Left lung (tissue), 10 donors: ENCODE measurements around the gene GPR176. TPM values are rescaled to one million over a fixed set of nuclear protein-coding genes. Genes with fewer than 3 reads are reported as not detected.

ENCODE experiments used
- ATAC-seq: fragments of 200-7000 bp; cut with Tn5 transposase; one replicate; pipeline ENCODE4 v1.9.1; 2020; ENCODE audit warnings: moderate library complexity
- DNase-seq, 4 donors: peaks; one replicate each; pipeline ENCODE4 v3.0.0-alpha.2; 2013 to 2020
- H3K27ac ChIP-seq, 2 donors: fragments of 200-600 bp; sonication (generic) in 1 of 2; one replicate each; pipeline versions ENCODE4 v1.5.0 to v1.8.0; 2020 to 2021
- H3K27me3 ChIP-seq, 2 donors: fragments of 200-600 bp; sonication (generic) in 1 of 2; one replicate each; pipeline versions ENCODE4 v1.5.0 to v1.8.0; 2020 to 2021
- H3K36me3 ChIP-seq, 2 donors: fragments of 200-600 bp; sonication (generic) in 1 of 2; one replicate each; pipeline versions ENCODE4 v1.5.0 to v1.8.0; 2020 to 2021
- H3K4me1 ChIP-seq, 2 donors: fragments of 200-600 bp; one replicate each; pipeline ENCODE4 v1.8.0; 2021
- H3K4me3 ChIP-seq, 2 donors: fragments of 200-600 bp; sonication (generic) in 1 of 2; one replicate each; pipeline versions ENCODE4 v1.5.0 to v1.8.0; 2020 to 2021; ENCODE audit warnings: mild to moderate bottlenecking in 1 of 2
- H3K9me3 ChIP-seq, 2 donors: fragments of 200-600 bp; sonication (generic) in 1 of 2; one replicate each; pipeline versions ENCODE4 v1.5.0 to v1.8.0; 2020 to 2021
- intact Hi-C, 2 donors: fragments of 100-400 bp; cut with DNase I; formaldehyde crosslinking; loops; one replicate each; pipeline versions ENCODE4 v1.11.2 to v1.14.2; 2022
- polyA plus RNA-seq, 6 donors: library from polyadenylated mRNA; unstranded; fragments of 120-200 nt; gene quantifications; one replicate each; pipeline ENCODE4 v1.2.1, GENCODE V29; 2013; ENCODE audit not compliant: insufficient read length in 6 of 6
- total RNA-seq, 2 donors: library from RNA; stranded (reverse); fragmentation: NEBNext Ultra II Directional; extraction: Animal tissue kit (Norgen Biotek cat#: 25700); gene quantifications; one replicate each; pipeline ENCODE4 v1.2.1, GENCODE V29; 2021
- TF ChIP-seq, protein P1 (sequence below), 2 donors: fragments of 200-600 bp; sonication (generic) in 1 of 2; IDR thresholded peaks; one replicate each; pipeline versions ENCODE4 v1.5.0 to v1.8.0; 2021; ENCODE audit warnings: antibody characterized with exemption in 2 of 2
- donor health status: DM: no; HTN: yes; CAD: no.
- donor health status: DM: no; HTN: no; CAD: no.

GPR176 gene
- total and polyA plus RNA-seq, 8 donors = 2.6 to 6.6 (median 4.0) TPM

DNA sequence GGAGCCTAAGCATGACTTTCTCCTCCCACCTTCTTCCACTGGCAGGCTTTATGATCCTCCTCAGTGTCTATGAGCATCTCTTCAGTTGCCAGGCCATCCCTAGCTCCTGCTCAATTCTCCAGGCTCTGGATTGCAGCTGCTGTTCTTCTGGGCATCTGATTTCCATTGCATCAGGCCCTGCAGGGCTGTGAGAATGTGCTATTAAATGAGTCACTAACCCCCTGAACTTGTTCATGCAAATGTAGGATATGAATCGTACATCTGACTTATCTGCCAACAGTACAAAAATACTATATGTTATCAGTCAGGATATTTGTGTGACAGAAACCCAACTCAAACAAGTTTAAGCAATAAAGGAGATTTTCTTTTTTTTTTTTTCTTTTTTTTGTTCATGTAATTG, 11.9 kb downstream of the GPR176 start:
- intact Hi-C loops = no loop called here
- no peaks in the 10 kb centered on the region for H3K36me3 ChIP-seq
- TF ChIP-seq, protein P1, sequence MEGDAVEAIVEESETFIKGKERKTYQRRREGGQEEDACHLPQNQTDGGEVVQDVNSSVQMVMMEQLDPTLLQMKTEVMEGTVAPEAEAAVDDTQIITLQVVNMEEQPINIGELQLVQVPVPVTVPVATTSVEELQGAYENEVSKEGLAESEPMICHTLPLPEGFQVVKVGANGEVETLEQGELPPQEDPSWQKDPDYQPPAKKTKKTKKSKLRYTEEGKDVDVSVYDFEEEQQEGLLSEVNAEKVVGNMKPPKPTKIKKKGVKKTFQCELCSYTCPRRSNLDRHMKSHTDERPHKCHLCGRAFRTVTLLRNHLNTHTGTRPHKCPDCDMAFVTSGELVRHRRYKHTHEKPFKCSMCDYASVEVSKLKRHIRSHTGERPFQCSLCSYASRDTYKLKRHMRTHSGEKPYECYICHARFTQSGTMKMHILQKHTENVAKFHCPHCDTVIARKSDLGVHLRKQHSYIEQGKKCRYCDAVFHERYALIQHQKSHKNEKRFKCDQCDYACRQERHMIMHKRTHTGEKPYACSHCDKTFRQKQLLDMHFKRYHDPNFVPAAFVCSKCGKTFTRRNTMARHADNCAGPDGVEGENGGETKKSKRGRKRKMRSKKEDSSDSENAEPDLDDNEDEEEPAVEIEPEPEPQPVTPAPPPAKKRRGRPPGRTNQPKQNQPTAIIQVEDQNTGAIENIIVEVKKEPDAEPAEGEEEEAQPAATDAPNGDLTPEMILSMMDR (IDR thresholded peaks at IDR 0.05) = no peak
- no peaks in the 10 kb centered on the region for H3K4me1 ChIP-seq
- peak; percentile 44 for ATAC-seq
- no peaks in the 10 kb centered on the region for H3K9me3 ChIP-seq
- H3K27ac ChIP-seq = no peak overlapping the region
- no peak overlapping the region for H3K4me3 ChIP-seq
- no peaks in the 10 kb centered on the region for H3K27me3 ChIP-seq
- no peak for DNase-seq

DNA sequence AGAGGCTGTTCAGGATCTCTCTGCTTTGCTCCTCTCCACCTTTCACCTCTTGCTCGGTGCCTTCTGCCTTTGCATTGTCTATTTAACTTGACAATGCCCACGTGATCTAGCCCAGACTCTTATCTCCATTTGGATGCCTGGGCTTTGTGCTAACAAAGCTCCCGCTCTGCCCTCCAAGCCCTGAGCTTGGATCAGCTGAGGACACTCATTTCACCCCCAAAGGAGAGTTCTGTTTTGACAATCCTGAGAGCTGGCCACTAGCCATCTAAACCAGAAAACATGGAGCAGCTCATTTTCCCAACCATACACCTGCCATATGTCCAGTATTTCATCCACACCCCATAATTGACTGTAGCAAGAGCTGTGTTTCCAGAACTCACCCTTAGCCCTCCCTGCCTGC, 12.8 kb downstream of the GPR176 start:
- TF ChIP-seq, protein P1 (IDR thresholded peaks at IDR 0.05) = no peak
- intact Hi-C loops = no loop called here
- no peaks in the 10 kb centered on the region for H3K36me3 ChIP-seq

DNA sequence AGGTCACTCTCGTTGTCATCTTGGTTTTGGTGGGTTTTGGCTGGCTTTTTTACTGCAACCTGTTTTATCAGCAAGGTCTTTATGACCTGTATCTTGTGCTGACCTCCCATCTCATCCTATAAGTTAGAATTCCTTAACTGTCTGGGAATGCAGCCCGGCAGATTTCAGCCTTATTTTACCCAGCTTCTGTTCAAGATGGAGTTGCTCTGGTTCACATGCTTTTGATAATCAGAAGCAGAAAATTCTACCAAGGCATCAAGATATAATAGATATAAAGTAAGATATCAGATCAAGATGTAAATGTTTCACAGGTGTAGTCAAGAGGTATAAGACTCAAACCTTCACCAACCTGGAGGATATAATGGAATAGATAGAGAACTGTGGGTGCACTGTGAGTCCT, 16.0 kb downstream of the GPR176 start:
- Histone ChIP-seq H3K27me3 (no peaks in the 10 kb centered on the region), H3K4me3 (no peak overlapping the region), H3K36me3 (no peaks in the 10 kb centered on the region), H3K27ac (no peak overlapping the region), H3K4me1 (no peaks in the 10 kb centered on the region), H3K9me3 (no peaks in the 10 kb centered on the region)
- TF ChIP-seq, protein P1 (IDR thresholded peaks at IDR 0.05) = no peak
- no peak for ATAC-seq
- intact Hi-C loops = no loop called here
- DNase-seq = no peak

More for the DNA sequence above, 12.8 kb downstream of the GPR176 start:
- Histone ChIP-seq H3K27ac (no peak overlapping the region), H3K9me3 (no peaks in the 10 kb centered on the region), H3K27me3 (no peaks in the 10 kb centered on the region), H3K4me3 (no peak overlapping the region), H3K4me1 (no peaks in the 10 kb centered on the region)
- ATAC-seq = no peak
- no peak for DNase-seq

DNA sequence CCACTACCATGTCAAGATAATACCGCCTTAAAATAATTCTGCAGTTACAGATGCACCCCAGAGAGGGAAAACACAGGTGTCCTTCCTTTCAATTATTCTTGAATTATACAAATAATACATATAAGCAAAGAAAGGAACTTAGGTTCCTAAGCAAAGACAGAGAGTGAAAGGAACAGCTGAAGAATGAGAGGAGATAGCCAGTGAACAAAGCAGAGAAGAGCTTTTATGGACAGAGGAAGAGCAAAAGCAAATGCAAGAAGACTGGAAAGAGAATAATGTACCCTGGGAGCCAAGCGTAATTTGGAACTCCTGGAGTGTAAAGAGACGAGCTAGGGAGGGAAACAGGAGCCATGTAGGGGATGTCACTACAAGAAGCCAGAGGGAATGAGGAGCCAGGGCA, 21.7 kb downstream of the GPR176 start:
- intact Hi-C loops = no loop called here
- no peak for DNase-seq
- TF ChIP-seq, protein P1 (IDR thresholded peaks at IDR 0.05) = no peak

DNA sequence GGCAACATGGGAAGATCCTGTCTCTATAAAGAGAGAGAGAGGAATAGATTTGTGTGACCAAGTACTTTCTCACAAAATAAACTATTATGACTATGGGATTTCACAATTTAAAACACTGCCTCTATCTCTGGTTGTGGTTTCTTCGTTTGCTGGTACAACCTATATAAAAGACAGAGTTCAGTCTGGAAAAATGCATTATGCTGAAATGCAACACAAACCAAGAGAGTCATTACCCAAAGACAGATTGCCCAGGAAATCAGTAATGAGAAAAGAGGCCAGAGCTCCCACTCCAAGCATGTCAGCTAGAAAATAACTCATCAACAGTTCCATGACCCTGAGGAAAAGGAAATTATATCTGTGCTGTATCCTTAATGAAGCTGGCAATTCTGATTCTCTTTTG, 23.2 kb downstream of the GPR176 start:
- Histone ChIP-seq H3K36me3 (no peaks in the 10 kb centered on the region), H3K4me1 (no peaks in the 10 kb centered on the region), H3K27me3 (no peaks in the 10 kb centered on the region), H3K4me3 (no peak overlapping the region), H3K27ac (no peak overlapping the region), H3K9me3 (no peaks in the 10 kb centered on the region)
- TF ChIP-seq, protein P1 (IDR thresholded peaks at IDR 0.05) = no peak
- no peak for ATAC-seq
- no peak for DNase-seq
- intact Hi-C loops = no loop called here

More for the DNA sequence above, 21.7 kb downstream of the GPR176 start:
- no peaks in the 10 kb centered on the region for H3K27me3 ChIP-seq
- no peaks in the 10 kb centered on the region for H3K9me3 ChIP-seq
- H3K4me1 ChIP-seq = no peaks in the 10 kb centered on the region
- H3K4me3 ChIP-seq = no peak overlapping the region
- ATAC-seq = no peak
- H3K36me3 ChIP-seq = no peaks in the 10 kb centered on the region
- H3K27ac ChIP-seq = no peak overlapping the region
